HEK293 (cell line): ENCODE data around the gene RBP2.

Source experiments
- GLIS1 ChIP-seq: fragments of 450-650 bp; formaldehyde crosslinking; IDR thresholded peaks from 2 replicates; pipeline ENCODE4 v1.5.1; 2016; ENCODE audit warnings: missing biosample characterization, missing genetic modification characterization
- HOXA7 ChIP-seq: sonication (generic); formaldehyde crosslinking; IDR thresholded peaks from 2 replicates; pipeline ENCODE4 v1.8.1; 2022; ENCODE audit warnings: missing genetic modification reagents, borderline replicate concordance
- ZNF830 ChIP-seq: fragments of 450-650 bp; IDR thresholded peaks from 2 replicates; pipeline ENCODE4 v1.5.0; 2018; ENCODE audit warnings: missing biosample characterization, missing genetic modification characterization, low read depth, mild to moderate bottlenecking, moderate library complexity

DNA sequence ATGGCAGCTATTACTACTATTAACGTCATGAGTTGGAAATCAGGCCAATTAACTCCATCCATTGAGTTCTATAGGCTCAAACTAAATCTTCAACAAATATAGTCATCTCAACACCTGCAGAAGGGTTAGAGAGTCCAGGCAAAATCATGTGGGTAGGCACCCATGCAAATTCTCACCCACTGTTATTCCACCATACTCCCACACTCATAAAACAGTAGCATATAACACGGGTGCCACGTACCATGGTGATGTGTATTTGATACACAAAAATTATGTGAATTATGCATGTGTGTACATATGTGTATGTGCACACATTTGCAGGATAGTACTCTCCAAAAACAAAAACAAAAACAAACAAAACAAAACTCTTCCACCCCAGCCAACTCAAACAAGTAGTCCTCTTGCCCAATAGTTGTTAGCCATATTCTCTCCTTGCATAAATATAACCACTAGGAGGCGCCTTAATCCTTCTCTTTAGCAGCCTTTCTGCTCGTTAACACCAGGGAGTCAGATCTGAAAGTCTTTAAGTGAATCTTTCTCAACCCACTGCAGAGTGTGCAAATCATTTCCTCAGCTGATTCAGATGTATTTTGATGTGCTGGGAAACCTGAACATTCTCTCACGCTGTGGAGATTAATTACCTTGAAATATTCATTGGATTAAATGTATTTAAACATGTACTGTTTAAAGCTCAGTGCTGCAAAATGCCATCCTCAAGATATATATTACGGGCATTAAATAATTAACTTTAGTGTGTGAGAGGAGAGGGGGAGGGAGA is 48.8 kb downstream of the RBP2 start:
- TF ChIP-seq ZNF830: no peak
- TF ChIP-seq HOXA7 (CRISPR knock-in tag): no peak
- no peak for TF ChIP-seq GLIS1 (tag by site-specific recombination)
